Immature natural killer cell (primary cell): ENCODE results near the gene IFNLR1. TPM values are rescaled to one million over a fixed set of nuclear protein-coding genes. Genes with fewer than 3 reads are reported as not detected.

Experiments
- DNase-seq, 3 donors: peaks; one replicate each; pipeline ENCODE4 v3.0.0; 2022; ENCODE audit warnings: mixed read lengths in 1 of 3
- H3K27ac Mint-ChIP-seq, 6 donors: one replicate each; pipeline ENCODE4 v1.8.0; 2020; ENCODE audit warnings: mixed read lengths in 6 of 6, mild to moderate bottlenecking in 5 of 6, inconsistent platforms in 4 of 6, moderate library complexity in 3 of 6
- H3K27me3 Mint-ChIP-seq, 3 donors: one replicate each; pipeline ENCODE4 v1.8.0; 2020 to 2021; ENCODE audit warnings: low read depth in 3 of 3, mild to moderate bottlenecking in 3 of 3, mixed read lengths in 3 of 3, moderate library complexity in 3 of 3, inconsistent platforms in 1 of 3
- H3K36me3 Mint-ChIP-seq, 3 donors: one replicate each; pipeline ENCODE4 v1.8.0; 2020; ENCODE audit warnings: mixed read lengths in 3 of 3, inconsistent platforms in 2 of 3, mild to moderate bottlenecking in 2 of 3
- H3K4me1 Mint-ChIP-seq, 2 donors: one replicate each; pipeline ENCODE4 v1.8.0; 2020; ENCODE audit warnings: inconsistent platforms in 2 of 2, mild to moderate bottlenecking in 2 of 2, mixed read lengths in 2 of 2, moderate library complexity in 1 of 2
- H3K4me3 Mint-ChIP-seq, 5 donors: one replicate each; pipeline ENCODE4 v1.8.0; 2020; ENCODE audit warnings: mild to moderate bottlenecking in 5 of 5, mixed read lengths in 5 of 5, inconsistent platforms in 3 of 5, moderate library complexity in 3 of 5
- H3K9me3 Mint-ChIP-seq, 6 donors: one replicate each; pipeline ENCODE4 v1.8.0; 2020; ENCODE audit warnings: mild to moderate bottlenecking in 6 of 6, mixed read lengths in 6 of 6, inconsistent platforms in 4 of 6, moderate library complexity in 3 of 6
- polyA plus RNA-seq, 3 donors: library from polyadenylated mRNA; unstranded; fragments of 300-500 nt; fragmentation: Illumina TruSeq; gene quantifications; one replicate each; pipeline ENCODE4 v1.2.3, GENCODE V29; 2021

IFNLR1 gene
- polyA plus RNA-seq, 3 donors from 2014 or later: 0.42 TPM; not detected in 2

- peaks cover 0 to 8% (median 4%) of the 10 kb centered on the region in 3 donors for H3K27me3 Mint-ChIP-seq
- no peaks in the 10 kb centered on the region for H3K9me3 Mint-ChIP-seq
- H3K4me3 Mint-ChIP-seq: no peak overlapping the region
- H3K27ac Mint-ChIP-seq: no peak overlapping the region
- no peak for DNase-seq
- peaks cover 8 to 10% of the 10 kb centered on the region in 2 donors for H3K4me1 Mint-ChIP-seq
- H3K36me3 Mint-ChIP-seq: no peaks in the 10 kb centered on the region
Observed at GRCh38 chr1:24114753-24115152, 72.3 kb downstream of the IFNLR1 start.

- peaks cover 0 to 8% (median 5%) of the 10 kb centered on the region in 3 donors for H3K27me3 Mint-ChIP-seq
Observed at GRCh38 chr1:24113641-24114033, 73.5 kb downstream of the IFNLR1 start.

GRCh38 chr1:24111996-24112779, 74.9 kb downstream of the IFNLR1 start, which contains the start of gene MYOM3:
Gene MYOM3 (minus strand): TSS chr1:24112135. CDS start chr1:24108636, 3,499 bp downstream.
- DNase-seq: peak; percentile 48 to 52 (median 52)
- H3K36me3 Mint-ChIP-seq: no peaks in the 10 kb centered on the region
- H3K9me3 Mint-ChIP-seq: no peaks in the 10 kb centered on the region
- H3K27ac Mint-ChIP-seq: no peak within 1 kb of the TSS
- peaks cover 0 to 8% (median 4%) of the 10 kb centered on the region in 3 donors for H3K27me3 Mint-ChIP-seq
- H3K4me1 Mint-ChIP-seq: peaks cover 8 to 10% of the 10 kb centered on the region in 2 donors
- peak within 1 kb of the TSS in 4 of 5 donors; percentile 1 to 57 (median 44) for H3K4me3 Mint-ChIP-seq

More at GRCh38 chr1:24113641-24114033, 73.5 kb downstream of the IFNLR1 start:
- peaks cover 8 to 10% of the 10 kb centered on the region in 2 donors for H3K4me1 Mint-ChIP-seq
- no peaks in the 10 kb centered on the region for H3K36me3 Mint-ChIP-seq
- no peak overlapping the region for H3K4me3 Mint-ChIP-seq
- DNase-seq: no peak
- no peaks in the 10 kb centered on the region for H3K9me3 Mint-ChIP-seq
- no peak overlapping the region for H3K27ac Mint-ChIP-seq

- no peak overlapping the region for H3K4me3 Mint-ChIP-seq
- H3K27ac Mint-ChIP-seq: no peak overlapping the region
Observed at GRCh38 chr1:24111262-24111995, 75.7 kb downstream of the IFNLR1 start.

GRCh38 chr1:24110642-24111261, 76.3 kb downstream of the IFNLR1 start:
- H3K27ac Mint-ChIP-seq: no peak overlapping the region
- DNase-seq: no peak
- peaks cover 0 to 8% (median 4%) of the 10 kb centered on the region in 3 donors for H3K27me3 Mint-ChIP-seq
- no peaks in the 10 kb centered on the region for H3K36me3 Mint-ChIP-seq
- no peak overlapping the region for H3K4me3 Mint-ChIP-seq
- no peaks in the 10 kb centered on the region for H3K9me3 Mint-ChIP-seq
- peaks cover 8 to 10% of the 10 kb centered on the region in 2 donors for H3K4me1 Mint-ChIP-seq

More at GRCh38 chr1:24111262-24111995, 75.7 kb downstream of the IFNLR1 start:
- Mint-ChIP-seq H3K9me3 (no peaks in the 10 kb centered on the region), H3K36me3 (no peaks in the 10 kb centered on the region), H3K4me1 (peaks cover 8 to 10% of the 10 kb centered on the region in 2 donors), H3K27me3 (peaks cover 0 to 8% (median 4%) of the 10 kb centered on the region in 3 donors)
- DNase-seq: no peak

GRCh38 chr1:24109686-24110475, 77.2 kb downstream of the IFNLR1 start:
- Mint-ChIP-seq H3K27me3 (peaks cover 1 to 5% (median 5%) of the 10 kb centered on the region in 3 donors), H3K4me1 (peaks cover 8 to 10% of the 10 kb centered on the region in 2 donors), H3K9me3 (no peaks in the 10 kb centered on the region), H3K27ac (no peak overlapping the region), H3K4me3 (no peak overlapping the region), H3K36me3 (no peaks in the 10 kb centered on the region)
- no peak for DNase-seq

GRCh38 chr1:24109166-24109483, 78.0 kb downstream of the IFNLR1 start:
- Mint-ChIP-seq H3K36me3 (no peaks in the 10 kb centered on the region), H3K4me1 (peaks cover 8 to 10% of the 10 kb centered on the region in 2 donors), H3K27ac (no peak overlapping the region), H3K27me3 (peaks cover 1 to 5% (median 5%) of the 10 kb centered on the region in 3 donors), H3K9me3 (no peaks in the 10 kb centered on the region), H3K4me3 (no peak overlapping the region)
- DNase-seq: no peak

- no peaks in the 10 kb centered on the region for H3K9me3 Mint-ChIP-seq
- no peak for DNase-seq
- no peak overlapping the region for H3K4me3 Mint-ChIP-seq
- no peaks in the 10 kb centered on the region for H3K36me3 Mint-ChIP-seq
- H3K27me3 Mint-ChIP-seq: peaks cover 1 to 7% (median 5%) of the 10 kb centered on the region in 3 donors
- no peak overlapping the region for H3K27ac Mint-ChIP-seq
- H3K4me1 Mint-ChIP-seq: peaks cover 8 to 10% of the 10 kb centered on the region in 2 donors
Observed at GRCh38 chr1:24108334-24109165, 78.5 kb downstream of the IFNLR1 start.

GRCh38 chr1:24107462-24108138, 79.5 kb downstream of the IFNLR1 start:
- DNase-seq: no peak
- Mint-ChIP-seq H3K27me3 (peaks cover 1 to 6% (median 4%) of the 10 kb centered on the region in 3 donors), H3K4me1 (peaks cover 4 to 10% of the 10 kb centered on the region in 2 donors), H3K4me3 (no peak overlapping the region), H3K27ac (no peak overlapping the region), H3K9me3 (no peaks in the 10 kb centered on the region), H3K36me3 (no peaks in the 10 kb centered on the region)

- Mint-ChIP-seq H3K4me3 (no peak overlapping the region), H3K9me3 (no peaks in the 10 kb centered on the region), H3K4me1 (no peaks in the 10 kb centered on the region), H3K27ac (no peak overlapping the region), H3K36me3 (no peaks in the 10 kb centered on the region), H3K27me3 (peaks cover 2 to 6% (median 3%) of the 10 kb centered on the region in 3 donors)
- DNase-seq: no peak
Observed at GRCh38 chr1:24105368-24106160, 81.5 kb downstream of the IFNLR1 start.

- H3K4me1 Mint-ChIP-seq: no peaks in the 10 kb centered on the region
- no peak overlapping the region for H3K27ac Mint-ChIP-seq
- H3K36me3 Mint-ChIP-seq: no peaks in the 10 kb centered on the region
- H3K9me3 Mint-ChIP-seq: no peaks in the 10 kb centered on the region
- H3K4me3 Mint-ChIP-seq: no peak overlapping the region
- peaks cover 2 to 4% (median 3%) of the 10 kb centered on the region in 3 donors for H3K27me3 Mint-ChIP-seq
- DNase-seq: no peak
Observed at GRCh38 chr1:24104854-24105253, 82.2 kb downstream of the IFNLR1 start.
